RWPE1 (cell line): Measurements from ENCODE around the gene KCNQ1.

ENCODE experiments used
- CTCF ChIA-PET: fragments of 350-600 bp; sonication (Branson Sonifier 250); formaldehyde crosslinking; extraction: SDS; loops from one replicate; lab custom pipeline; 2021; lab: Yijun Ruan, JAX
- POLR2A ChIA-PET: fragments of 400-600 bp; formaldehyde crosslinking; extraction: SDS; loops from one replicate; lab custom pipeline; 2020; ENCODE audit warnings: antibody characterized with exemption; ENCODE audit not compliant: low non-redundant PET; lab: Yijun Ruan, JAX
- DNase-seq: peaks from one replicate; pipeline ENCODE4 v3.0.0; 2012; ENCODE audit warnings: low spot score
- H3K27ac ChIP-seq: fragments of 450-650 bp; 2 replicates; pipeline ENCODE4 v1.5.1; 2017
- CTCF ChIP-seq: fragments of 450-650 bp; conservative IDR thresholded peaks from 2 replicates; pipeline ENCODE4 v1.5.1; 2017; ENCODE audit warnings: low read depth, mild to moderate bottlenecking

KCNQ1 gene

DNA sequence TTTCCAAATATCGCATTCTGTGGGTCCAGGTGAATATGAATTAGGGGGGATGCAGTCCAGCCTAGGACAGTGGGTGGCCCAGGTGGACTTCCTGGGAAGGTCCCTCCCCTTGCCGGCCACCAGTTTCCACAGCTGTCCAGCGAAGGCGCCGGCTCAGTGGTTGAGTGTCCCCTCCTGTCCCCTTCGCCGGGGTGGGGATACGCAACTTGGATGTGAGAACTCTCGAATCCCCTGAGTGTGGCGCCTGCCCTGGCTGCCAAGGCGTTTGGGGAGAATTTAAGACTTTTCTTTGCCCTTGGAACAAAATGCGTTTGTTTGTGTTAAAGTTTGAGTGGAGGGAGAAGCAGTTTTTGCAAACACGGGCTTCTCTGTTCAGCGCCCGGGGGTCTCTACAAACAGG lies 131.3 kb downstream of the KCNQ1 start:
- TF ChIP-seq CTCF = no peak
- no peak for DNase-seq
- POLR2A ChIA-PET = no interaction called here
- CTCF ChIA-PET = no interaction called here
- no peak overlapping the region for H3K27ac ChIP-seq

DNA sequence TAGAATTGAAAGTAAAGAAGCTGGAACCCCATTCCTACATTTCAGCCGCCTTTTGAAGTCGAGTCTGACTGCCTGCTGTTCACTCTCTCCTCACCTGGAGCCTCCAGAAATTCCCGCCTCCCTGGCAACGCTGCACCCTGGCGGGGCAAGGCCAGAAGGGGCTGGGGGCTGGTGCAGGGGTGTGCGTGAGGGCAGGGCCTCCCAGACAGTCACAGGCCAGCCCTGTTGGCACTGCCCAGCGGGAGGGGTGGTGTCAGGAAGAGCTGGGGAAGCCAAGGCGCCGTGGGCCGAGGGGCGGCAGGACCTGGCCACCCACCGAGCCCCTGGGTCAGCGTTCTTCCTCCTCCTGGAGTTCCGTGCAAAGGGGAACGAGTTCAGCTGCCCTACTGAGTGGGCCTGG lies 131.7 kb downstream of the KCNQ1 start:
- no peak for TF ChIP-seq CTCF
- CTCF ChIA-PET = no interaction called here
- POLR2A ChIA-PET = no interaction called here
- no peak overlapping the region for H3K27ac ChIP-seq
- no peak for DNase-seq

GRCh38 chr11:2577031-2577990 lies 132.5 kb downstream of the KCNQ1 start:
- ChIA-PET POLR2A (no interaction called here), CTCF (no interaction called here)
- no peak overlapping the region for H3K27ac ChIP-seq
- no peak for DNase-seq
- TF ChIP-seq CTCF = no peak

DNA sequence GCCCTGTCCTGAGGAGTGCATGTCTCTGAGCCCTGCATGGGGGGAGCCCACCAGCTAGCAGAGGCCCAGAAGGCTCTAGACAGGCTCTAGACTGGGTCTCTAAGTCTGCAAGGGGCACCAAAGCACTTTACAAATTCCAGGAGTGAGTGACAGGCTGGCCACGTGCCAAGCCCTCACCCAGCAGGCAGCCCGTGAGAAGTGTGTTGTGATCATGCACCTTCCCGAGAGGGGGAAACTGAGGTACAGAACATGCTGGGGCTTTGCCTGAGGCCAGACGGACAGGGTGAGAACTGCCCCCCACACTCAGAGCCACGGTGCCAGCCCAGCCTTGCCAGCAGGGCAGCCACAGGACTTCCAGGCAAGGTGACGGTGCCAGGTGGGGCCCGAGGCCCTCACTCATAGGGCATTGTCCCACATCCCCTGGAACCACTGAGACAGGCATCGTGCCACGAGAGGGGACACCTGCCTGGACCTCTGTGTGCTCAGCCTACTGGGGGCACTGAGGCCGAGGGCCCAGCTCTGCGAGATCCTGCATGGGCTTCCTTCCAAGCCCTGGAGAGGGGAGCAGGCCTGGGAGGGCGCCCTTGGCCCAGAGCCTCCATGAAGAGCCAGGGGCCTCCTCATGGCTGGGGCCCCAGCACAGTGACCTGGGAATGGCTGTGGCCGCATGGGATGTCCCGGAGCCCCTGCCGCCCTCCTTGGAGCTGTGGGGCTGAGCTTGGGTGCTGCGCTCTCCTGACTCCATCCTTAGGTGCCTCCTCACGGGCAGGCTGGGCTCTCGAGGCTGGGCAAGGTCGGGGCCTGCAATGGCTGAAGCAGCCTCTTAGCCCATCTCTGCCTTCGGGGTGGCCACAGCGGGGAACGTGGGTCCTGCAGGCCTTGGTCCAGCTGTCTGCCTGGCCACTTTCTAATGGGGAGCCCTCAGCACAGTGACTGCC lies 133.5 kb downstream of the KCNQ1 start:
- H3K27ac ChIP-seq = no peak overlapping the region
- CTCF ChIA-PET = interaction anchor here (1.1 kb wide), 1 partner anchor 21 kb away, joined by 3 read pairs; no protein-coding TSS in a partner anchor
- TF ChIP-seq CTCF = no peak
- POLR2A ChIA-PET = no interaction called here
- no peak for DNase-seq

GRCh38 chr11:2578929-2579270 lies 134.1 kb downstream of the KCNQ1 start:
- POLR2A ChIA-PET = no interaction called here
- CTCF ChIA-PET = interaction anchor here (1.1 kb wide), 1 partner anchor 21 kb away, joined by 3 read pairs; no protein-coding TSS in a partner anchor
- DNase-seq = no peak
- no peak overlapping the region for H3K27ac ChIP-seq
- TF ChIP-seq CTCF = no peak
